Activated CD4-positive, alpha-beta T cell treated with anti-CD3 and anti-CD28 coated beads, Interleukin-2, amount 50 U/mL, for 4 hours (primary cell): Measurements from ENCODE around the gene KCNH8.
"Not testable (repeated sequence)": the region's sequence is repeated elsewhere in the genome, so short reads cannot be mapped to it uniquely, and the experiment has no call there.

ENCODE experiments used
- DNase-seq, 2 experiments: peaks; one replicate each; pipeline ENCODE4 v3.0.0-alpha.2; 2020

The KCNH8 gene

GRCh38 chr3:19183584-19183983 is 35.3 kb downstream of the KCNH8 start:
- no peak for DNase-seq

DNA sequence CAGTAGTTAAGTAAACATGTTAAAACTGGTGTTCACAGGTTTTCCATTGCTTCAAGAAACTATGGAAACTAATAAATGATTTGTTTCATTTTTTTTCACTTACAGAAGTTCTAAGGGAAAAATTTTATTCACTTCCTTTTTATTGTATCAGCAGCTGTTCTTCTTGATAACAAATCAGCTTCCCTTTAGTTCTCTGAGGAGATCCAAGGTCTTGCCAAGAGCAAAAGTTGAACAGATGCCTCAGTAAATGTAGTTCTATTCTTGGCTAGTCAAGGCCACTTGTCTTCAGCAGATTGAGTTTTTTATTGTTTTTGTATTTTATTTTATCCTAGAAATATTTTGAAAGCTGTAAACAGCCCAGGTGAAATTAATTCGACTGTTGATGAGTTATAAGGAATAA is 41.8 kb downstream of the KCNH8 start:
- DNase-seq: no peak

DNA sequence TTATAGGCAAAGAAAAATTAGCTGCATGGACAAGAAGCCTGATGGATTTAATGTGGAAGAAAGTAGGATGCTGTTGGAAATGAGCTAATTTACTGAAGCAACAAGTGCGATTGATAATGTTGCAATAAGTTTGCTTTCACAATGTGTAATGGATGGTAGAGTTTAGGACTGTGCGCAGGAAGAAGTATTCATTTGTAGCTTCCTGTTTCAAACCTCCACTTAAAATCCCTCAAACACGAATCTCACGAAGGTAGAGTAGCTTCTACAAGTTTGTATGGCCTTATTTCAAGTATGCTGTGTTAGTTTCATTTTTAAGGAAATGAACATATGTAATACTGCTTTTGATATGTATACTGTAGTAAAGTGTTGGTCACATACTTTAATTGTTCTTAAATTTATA is 42.3 kb downstream of the KCNH8 start:
- no peak for DNase-seq

GRCh38 chr3:19199131-19199530 is 50.8 kb downstream of the KCNH8 start:
- no peak for DNase-seq

- DNase-seq: no peak
Measured at GRCh38 chr3:19202303-19202702, 54.0 kb downstream of the KCNH8 start.

- no peak for DNase-seq
Measured at GRCh38 chr3:19202754-19203153, 54.4 kb downstream of the KCNH8 start.

GRCh38 chr3:19206540-19206939 is 58.2 kb downstream of the KCNH8 start:
- DNase-seq: no peak

- no peak for DNase-seq
Measured at GRCh38 chr3:19213603-19214220, 65.4 kb downstream of the KCNH8 start.

GRCh38 chr3:19215427-19215826 is 67.1 kb downstream of the KCNH8 start:
- no peak for DNase-seq

DNA sequence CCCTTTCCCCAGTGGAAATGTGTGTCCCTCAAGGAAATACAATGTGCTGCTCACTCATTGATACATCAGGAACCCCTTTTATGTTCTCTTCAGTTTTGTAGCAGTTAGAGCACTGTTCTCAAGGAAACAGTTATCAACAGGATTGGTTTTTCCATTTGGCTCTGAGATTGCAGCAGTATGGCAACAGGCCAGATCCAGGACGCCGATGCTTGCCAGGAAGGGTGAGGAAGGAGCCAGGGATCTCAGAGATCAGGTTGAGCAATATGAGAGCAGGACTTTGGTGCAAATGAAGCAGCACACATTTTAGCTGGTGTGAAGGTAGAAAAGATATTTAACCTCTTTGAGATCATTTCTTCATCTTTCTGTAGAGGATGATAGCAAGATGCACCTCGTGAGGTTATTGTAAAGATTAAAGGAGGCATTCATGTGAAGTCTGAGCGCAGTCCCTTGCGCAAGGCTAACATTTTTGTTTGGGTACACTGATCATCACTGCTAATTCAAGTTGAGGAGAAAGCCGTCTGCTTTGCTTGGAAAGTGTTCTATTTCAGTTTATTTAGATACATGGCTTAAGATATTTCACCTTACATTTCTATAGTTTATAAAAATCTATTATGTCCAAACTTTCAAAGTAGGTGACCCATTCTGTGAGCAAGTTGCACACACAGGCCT is 68.5 kb downstream of the KCNH8 start:
- no peak for DNase-seq

DNA sequence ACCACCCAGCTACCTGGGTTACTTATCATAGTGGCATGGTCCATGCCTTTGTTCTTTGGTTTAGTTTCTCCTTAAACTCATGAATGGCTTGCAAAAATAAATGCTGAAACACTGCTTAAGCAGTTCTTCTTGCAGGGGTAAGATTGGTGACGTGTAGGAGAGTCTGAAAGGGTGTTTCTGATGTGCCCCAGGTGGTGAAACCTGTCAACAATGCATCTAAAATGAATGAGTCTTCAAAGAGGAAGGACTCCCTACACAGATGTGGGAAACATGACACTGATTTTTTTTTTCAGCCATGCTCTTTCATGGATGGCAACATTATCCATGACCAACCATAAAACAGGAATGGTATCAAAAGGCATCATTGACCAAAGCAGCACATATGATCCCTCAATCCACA is 72.0 kb downstream of the KCNH8 start:
- DNase-seq: no peak

GRCh38 chr3:19221081-19221480 is 72.8 kb downstream of the KCNH8 start:
- DNase-seq: no peak

GRCh38 chr3:19226479-19226878 is 78.2 kb downstream of the KCNH8 start:
- DNase-seq: no peak

GRCh38 chr3:19228167-19228566 is 79.9 kb downstream of the KCNH8 start:
- DNase-seq: no peak

- DNase-seq: no peak
Measured at GRCh38 chr3:19229086-19229485, 80.8 kb downstream of the KCNH8 start.

DNA sequence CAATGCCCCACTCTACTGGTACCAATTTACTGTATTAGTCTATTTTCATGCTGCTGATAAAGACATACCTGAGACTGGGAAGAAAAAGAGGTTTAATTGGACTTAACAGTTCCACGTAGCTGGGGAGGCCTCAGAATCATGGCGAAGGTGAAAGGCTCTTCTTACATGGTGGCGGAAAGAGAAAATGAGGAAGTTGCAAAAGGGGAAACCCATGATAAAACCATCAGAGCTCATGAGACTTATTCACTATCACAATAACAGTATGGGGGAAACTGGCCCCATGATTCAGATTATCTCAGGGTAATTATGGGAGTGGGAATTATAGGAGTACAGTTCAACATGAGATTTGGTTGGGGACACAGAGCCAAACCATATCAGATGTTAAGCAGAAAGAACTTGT is 81.6 kb downstream of the KCNH8 start:
- not testable (repeated sequence) for DNase-seq

- DNase-seq: no peak
Measured at GRCh38 chr3:19231792-19232461, 83.6 kb downstream of the KCNH8 start.

GRCh38 chr3:19232566-19232965 is 84.3 kb downstream of the KCNH8 start:
- no peak for DNase-seq

DNA sequence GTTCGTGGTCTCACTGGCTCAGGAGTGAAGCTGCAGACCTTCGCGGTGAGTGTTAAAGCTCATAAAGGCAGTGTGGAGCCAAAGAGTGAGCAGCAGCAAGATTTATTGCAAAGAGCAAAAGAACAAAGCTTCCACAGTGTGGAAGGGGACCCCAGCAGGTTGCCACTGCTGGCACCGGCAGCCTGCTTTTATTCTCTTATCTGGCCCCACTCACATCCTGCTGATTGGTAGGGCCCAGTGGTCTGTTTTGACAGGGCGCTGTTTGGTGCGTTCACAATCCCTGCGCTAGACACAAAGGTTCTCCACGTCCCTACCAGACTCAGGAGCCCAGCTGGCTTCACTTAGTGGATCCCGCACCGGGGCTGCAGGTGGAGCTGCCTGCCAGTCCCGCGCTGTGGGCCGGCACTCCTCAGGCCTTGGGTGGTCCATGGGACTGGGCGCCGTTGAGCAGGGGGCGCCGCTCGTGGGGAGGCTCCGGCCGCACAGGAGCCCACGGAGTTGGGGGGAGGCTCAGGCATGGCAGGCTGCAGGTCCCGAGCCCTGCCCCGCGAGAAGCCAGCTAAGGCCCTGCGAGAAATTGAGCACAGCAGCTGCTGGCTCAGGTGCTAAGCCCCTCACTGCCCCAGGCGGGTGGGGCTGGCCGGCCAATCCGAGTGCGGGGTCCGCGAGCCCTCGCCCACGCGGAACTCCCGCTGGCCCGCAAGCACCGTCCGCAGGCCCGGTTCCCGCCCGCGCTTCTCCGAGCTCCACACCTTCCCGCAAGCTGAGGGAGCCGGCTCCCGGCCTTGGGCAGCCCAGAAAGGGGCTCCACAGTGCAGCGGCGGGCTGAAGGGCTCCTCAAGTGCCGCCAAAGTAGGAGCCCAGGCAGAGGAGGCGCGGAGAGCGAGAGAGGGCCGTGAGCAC is 85.8 kb downstream of the KCNH8 start:
- not testable (repeated sequence) for DNase-seq

- no peak for DNase-seq
Measured at GRCh38 chr3:19248143-19248542, 99.8 kb downstream of the KCNH8 start.

- DNase-seq: no peak
Measured at GRCh38 chr3:19248767-19249166, 100.5 kb downstream of the KCNH8 start.

- DNase-seq: no peak
Measured at GRCh38 chr3:19250959-19251610, 102.8 kb downstream of the KCNH8 start.

DNA sequence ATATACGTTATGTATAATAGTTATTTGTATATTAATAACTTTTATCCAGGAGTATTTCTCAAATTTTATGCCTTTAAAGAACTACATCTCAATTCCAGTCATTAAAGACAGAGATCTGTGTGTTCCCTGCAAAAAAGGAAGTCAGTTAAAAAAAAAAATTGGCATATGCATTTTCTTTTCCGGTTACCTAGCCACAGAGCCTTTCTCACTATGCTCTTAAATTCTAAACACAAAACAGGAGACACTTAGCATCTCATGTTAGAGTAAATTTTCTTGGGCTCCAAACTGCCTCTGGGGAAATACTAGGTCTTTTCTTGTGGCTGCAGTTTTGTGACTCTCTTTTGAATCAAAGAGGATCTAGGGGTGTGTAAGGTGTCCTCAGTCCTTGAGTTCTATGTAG is 105.9 kb downstream of the KCNH8 start:
- no peak for DNase-seq
